HL-60/S4 treated with retinoic acid at 250 ng/mL for 4 days and 3 days (cell line): ENCODE results near the gene P4HA1.
"Not testable (repeated sequence)": the region's sequence is repeated elsewhere in the genome, so short reads cannot be mapped to it uniquely, and the experiment has no call there.

Experiments used
- in situ Hi-C: fragments of 300-500 bp; cut with MboI; formaldehyde crosslinking; loops from 2 replicates; pipeline ENCODE4 v1.7.0; 2022; ENCODE audit warnings: low sequenced_read_pairs

P4HA1 gene

DNA sequence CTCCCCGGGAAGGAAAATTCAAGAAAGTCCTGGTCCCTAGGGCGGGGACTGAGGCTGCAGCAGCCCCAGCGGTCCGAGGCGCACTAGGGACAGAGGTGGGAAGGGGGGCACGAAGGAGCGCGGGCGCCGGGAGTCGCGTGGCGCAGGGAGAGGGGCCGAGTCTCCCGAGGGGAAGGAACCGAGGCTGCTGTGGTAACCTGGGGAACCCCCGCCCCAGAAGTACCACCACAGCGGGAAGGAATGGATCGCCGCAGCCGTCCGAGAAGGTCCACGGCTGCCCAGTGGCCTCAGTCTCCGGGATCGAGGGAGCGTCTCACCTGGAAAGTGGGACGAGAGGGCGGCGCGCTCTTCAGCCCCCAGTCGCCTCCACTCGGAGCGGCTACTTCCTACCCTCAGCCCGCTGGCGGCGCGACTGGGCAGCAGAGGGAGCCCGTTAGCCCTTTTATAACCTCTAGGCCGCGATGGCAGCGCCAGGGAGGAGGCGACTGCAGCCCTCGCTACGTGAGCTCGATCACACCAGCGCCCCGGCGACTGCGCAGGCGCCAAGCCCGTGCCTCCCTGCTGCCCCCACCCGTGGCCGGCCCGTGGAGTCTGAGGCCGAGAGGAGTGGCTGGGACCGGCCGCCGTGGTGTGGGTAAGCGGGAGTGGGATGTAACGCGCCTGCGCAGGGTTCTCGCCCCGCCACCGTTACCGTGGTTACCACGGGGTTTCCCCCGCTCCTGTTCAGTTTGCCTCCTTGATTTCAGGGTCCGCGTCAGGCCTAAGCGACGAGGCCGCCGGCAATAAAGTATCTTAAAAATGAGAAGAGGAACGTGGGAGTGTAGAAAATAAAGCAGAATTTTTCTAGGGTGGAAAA lies at the start of gene P4HA1:
Gene P4HA1, minus strand, starts transcription at position 418 of the 856 bp plus-strand sequence. CDS start 21,983 bp downstream, outside the sequence.
- in situ Hi-C loops: no loop called here

DNA sequence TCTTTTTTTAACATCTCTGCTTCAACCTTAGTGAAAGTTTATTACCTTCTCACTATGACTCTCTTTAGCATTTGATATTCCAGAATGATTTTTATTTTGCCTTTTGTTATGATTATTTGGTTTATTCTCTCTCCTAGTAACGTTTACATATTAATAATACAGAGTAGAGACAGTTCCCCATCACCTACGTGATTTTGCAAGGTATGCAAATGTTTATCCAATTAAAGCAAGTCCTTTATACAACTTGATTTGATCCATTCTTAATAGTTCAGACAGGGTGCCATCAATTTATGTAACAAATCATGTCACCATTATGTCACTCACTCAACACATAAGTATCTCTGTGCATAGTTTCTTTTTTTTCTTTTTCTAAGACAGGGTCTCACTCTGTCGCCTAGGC lies 44.9 kb upstream of the P4HA1 start:
- in situ Hi-C loops: no loop called here

DNA sequence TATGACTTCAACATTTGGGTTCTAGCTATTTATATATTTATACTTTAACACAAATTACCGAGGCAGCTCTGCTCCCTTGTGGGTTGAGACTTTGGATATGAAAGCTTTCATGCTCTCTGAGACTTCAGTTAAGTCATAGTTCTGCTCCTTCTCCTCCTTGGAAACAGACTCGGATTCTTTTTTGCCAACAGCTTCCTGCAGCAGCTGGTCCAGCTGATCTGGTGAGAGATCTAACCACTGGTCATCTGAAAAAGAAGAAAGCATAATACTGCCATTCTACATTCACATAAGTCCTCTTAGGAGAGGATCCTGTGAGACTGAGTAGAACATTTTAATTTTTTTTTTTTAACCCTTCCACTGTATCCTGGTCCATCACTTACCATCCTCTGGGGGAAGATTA lies 42.6 kb upstream of the P4HA1 start:
- in situ Hi-C loops: no loop called here

DNA sequence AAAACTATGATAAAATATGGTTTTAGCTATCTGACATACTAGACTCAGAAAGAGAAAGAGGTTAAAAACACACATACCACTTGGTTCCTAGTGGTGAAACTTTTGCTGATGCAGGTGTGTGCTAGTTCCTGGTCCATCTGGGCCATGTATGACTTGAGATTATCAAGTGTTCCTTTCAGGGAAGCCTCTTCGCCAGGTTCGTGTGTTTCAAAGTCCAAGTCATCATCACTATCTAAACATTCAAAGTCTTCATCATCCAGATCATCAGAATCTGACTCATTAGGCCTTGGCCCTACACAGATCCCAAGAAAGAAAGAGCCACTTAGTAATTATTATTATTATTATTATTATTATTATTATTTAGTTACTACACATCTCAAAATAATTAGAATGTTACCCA lies 40.0 kb upstream of the P4HA1 start:
- in situ Hi-C loops: no loop called here

DNA sequence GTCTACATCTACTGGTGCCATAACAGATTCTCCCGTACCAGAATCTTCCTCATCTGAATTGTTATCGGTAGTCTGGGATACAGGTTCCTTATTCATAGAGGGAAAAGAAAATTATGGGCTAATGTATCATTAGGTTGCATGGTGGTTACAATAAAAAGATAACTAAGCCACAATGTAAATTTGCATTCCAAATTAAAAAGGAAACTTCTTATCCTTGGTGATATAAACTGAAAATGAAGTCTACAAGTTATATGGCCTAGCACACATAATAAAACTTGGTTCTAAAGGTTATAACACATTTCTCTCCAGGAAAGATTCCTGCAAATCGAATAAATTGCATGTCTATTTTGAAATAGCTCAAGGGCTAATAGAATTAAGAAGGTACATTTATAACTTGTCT lies 38.1 kb upstream of the P4HA1 start:
- in situ Hi-C loops: no loop called here

DNA sequence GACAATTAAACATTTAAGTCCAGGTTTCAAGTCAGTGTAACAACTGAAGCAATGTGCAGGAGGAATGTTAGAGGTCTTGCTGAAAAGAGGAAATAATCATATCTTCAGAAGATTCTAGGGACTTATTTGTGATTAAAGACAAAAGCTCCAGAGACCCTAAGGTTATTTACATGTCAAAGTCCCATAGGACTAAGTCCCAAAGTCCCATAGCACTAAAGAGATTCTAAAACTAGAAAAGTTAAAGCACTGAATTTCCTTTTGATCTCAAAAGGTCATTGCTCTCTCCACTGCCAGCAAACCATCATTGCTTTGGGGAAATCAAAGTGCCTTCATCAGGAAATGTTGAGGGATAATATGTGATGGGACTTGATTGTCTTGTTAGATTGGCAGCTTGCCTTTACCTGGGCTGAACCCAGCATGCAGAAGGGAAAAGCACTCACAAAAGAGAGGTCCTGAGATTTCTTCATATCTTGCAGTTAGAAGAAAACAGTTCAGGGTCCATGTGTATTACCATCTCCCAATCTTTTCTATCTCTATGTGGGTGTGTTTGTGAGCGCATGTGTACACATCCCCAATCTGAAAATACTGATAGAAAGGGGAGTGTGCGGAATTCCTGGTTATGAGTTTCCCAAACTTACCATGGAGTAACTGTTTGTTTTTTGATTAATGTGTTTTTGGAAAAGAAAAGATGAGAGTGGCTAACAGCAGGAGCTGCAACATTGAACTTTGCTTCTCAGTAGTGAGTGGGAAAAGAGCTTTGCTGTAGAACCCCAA lies 35.4 kb upstream of the P4HA1 start:
- in situ Hi-C loops: no loop called here

DNA sequence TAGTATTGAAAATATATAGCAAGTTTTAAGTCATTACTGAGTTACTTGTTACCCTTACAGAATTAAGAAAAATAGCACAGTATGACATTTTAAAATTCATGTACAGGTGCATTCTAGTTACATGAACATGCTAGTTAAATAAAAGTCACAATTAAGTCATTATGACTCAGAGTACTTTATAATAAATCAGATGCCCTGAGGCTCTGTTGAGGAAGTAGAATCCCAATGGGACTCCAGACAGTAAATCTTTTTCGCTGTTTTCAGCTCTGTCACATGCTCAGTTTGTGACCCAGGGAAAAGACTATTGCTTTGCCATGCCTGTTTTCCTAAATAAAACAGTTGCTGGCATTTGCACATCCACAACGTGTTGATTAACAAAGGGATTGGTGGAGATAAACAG lies 34.6 kb upstream of the P4HA1 start:
- in situ Hi-C loops: no loop called here

DNA sequence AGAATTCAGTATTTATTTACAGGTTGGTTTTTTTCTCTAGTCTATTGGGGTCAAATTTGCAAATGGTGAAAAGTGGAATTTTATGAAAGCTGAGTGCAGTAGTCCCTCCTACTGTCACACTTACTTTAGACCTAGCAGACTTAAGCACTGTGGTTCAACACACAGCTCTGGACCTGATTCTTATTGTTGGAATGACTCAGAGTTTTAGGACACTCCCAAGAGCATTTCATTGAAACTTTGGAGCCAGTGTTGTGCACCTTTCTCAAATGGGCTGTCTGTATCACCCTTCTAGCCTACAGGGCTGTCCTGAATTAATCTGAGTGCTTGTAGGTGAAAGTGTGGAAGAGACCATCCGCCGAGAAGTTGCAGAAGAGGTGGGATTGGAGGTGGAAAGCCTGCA lies 29.7 kb upstream of the P4HA1 start:
- in situ Hi-C loops: no loop called here

DNA sequence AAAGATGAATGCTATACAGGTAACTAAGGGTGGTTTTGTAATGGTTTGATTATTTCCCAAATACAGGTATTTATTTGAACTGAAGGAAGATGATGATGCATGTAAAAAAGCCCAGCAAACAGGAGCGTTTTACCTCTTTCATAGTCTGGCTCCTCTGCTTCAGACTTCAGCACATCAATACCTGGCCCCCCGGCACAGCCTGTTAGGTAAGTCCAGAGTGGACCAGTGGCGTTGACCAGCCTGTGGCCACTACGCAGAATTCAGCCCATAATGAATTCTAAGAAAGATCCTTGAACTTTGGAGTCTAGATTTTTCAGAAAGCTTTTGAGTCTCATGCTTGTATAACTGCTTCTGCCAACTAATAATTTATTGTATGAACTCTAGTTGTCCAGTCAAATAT lies 23.3 kb upstream of the P4HA1 start:
- in situ Hi-C loops: no loop called here

DNA sequence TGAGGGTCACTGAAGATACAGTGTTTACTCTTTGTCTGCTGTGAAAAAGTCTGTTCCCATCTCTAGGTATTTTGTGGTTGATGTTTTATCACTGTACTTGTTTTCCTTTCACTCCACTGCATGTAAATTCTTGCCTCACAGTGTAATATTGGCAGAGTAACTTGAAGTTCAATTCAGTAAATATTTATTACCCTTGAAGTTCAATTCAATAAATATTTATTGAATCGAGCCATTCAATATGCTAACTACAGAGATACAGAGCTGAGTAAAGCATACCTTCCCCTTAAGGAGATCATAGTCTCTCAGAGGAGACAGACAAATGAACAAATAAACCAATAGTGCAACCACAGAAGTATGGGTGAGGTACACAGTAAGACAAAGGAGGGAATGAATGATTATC lies 22.8 kb upstream of the P4HA1 start:
- in situ Hi-C loops: no loop called here

DNA sequence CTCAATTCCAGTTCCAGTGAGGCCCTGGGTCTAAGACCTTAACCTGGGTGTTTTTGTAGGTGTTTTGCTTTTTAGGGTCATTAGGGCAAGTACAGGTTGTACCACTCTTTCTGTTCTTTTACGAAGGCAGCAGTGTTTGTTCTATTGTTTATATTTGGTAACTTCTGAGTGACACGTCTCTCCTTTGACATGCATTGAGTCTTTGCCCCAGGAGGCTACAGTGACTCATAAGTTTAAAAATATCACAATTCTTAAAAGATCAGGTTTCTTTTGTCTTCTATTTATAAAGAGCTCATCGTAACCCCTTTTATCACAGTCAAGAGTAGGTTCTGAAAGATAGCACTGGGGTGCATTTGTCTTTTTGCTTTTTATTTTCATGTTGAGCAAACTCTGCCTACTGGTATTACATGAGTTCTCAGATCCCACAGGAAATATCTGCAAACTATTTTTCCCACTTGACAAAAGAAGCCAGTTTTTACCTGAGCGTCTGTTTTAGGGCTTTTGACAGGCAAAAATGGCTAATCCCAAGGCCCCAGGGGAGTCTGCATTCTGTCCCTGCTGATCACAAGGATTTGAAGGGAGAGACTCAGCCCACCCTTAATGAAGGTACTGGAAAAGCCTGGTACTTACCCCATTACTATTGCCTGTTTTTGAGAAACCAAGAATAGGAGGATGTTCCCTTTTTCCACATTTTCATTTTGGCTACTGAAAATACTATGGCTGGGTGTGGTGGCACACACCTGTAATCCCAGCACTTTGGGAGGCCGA lies 21.5 kb upstream of the P4HA1 start:
- in situ Hi-C loops: no loop called here

DNA sequence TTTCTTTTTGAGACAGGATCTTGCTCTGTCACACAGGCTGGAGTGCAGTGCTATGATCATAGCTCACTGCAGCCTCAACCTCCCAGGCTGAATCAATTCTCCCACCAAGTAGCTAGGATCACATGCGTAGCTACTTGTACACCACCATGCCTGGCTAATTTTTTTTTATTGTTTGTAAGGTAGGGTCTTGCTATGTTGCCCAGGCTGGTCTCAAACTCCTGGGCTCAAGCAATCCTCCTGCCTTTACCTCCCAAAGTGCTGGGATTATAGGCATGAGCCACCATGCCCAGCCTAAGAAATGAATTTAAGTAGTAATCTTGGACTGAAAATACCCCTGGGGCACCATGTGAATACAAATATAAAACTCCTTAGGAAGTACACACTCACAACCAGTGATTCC lies 19.4 kb upstream of the P4HA1 start:
- in situ Hi-C loops: no loop called here

DNA sequence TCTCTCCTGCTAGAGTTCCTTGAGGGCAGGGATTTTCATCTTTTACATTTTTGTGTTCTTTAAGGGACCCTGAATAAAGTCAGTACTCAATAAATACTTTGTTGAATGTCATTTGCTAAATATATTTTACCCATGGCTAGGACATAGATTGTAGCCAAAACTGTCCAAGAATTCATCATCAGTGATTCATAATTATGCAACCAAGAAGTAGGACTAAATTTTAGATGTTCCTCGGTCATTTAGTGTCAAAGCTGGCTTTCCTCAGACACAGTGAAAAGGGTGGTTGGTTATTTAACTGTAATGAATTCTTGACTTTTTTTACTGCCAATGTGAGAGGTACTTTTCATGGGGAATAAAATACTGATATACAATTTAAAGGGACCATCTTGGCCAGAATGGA lies 16.9 kb upstream of the P4HA1 start:
- in situ Hi-C loops: no loop called here

DNA sequence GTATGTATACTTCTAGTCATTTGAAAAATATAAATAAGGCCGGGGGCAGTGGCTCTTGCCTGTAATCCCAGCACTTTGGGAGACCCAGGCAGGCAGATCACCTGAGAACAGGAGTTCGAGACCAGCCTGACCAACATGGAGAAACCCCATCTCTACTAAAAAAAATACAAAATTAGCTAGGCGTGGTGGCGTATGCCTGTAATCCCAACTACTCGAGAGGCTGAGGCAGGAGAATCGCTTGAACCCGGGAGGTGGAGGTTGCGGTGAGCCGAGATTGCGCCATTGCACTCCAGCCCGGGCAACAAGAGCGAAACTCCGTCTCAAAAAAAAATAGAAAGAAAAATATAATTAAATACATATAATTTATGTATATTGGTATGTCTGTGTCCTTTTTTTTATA lies 15.4 kb upstream of the P4HA1 start:
- in situ Hi-C loops: not testable (repeated sequence)

DNA sequence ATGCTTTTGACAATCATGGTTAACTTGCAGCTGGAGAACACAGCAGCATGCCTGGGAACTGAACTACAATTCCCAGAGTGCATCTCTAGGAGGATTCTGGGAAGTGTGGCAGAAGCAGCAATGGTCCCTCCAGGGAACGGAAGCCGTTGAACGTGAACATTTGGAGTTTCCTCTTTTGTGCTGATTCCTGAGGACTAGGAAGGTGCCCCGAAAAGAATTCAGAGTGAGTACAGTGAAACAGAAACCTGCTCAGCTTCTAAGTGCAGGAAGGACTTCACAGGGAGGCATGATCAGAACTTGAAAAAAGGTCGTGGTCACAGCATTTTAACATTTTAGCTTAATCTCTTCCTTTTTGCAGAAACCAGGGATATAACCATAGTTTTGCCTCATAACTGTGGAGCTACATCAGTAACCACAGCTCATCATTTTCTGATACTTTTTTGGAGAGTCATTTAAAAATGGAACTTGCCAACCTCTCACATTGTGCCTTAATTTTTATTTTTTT lies 13.7 kb upstream of the P4HA1 start, which contains the start of gene NUDT13:
Gene NUDT13, plus strand, starts transcription at position 111 of the 505 bp plus-strand sequence. CDS start 3,911 bp downstream, outside the sequence.
- in situ Hi-C loops: no loop called here

DNA sequence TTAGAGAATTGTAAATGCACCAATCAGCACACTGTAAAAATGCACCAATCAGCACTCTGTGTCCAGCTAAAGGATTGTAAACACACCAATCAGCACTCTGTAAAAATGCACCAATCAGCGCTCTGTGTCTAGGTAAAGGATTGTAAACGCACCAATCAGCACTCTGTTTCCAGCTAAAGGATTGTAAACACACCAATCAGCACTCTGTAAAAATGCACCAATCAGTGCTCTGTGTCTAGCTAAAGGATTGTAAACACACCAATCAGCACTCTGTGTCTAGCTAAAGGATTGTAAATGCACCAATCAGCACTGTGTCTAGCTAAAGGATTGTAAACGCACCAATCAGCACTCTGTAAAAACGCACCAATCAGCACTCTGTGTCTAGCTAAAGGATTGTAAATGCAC lies 12.6 kb upstream of the P4HA1 start:
- in situ Hi-C loops: not testable (repeated sequence)

DNA sequence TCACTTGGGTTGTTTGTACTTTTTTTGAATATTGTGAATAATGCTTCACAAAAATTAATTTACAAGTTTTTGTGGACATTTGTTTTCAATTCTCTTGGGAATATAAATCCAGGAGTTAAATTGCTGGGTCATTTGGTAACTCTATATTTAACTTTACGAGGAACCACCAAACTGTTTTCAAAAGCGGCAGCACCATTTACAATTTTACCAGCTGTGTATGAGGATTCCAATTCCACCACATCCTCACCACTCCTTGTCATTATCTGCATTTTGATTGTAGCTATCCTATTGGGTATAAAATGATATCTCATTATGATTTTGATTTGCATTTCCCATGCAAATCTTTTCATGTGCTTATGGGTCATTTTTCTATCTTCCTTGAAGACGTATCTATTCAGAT lies 9.6 kb upstream of the P4HA1 start:
- in situ Hi-C loops: no loop called here

DNA sequence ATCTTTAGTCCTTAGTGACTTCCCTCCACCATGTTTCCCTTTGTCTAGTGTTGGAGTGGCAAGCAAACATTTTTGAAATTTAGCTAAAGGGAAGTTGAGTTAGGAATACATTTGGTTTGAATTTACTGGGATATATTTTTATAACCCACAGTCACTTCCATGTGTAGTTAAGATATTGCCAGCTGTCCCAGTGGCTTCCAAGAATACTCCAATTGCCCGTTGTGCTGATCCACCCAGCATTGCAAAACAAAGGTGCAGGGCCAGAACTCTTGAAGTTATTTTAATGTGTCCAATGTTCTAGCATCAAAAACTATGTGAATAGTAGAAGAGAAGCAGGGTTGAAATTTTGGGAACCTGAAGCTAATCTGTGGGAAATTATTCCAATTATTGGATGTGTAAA lies 2.5 kb upstream of the P4HA1 start:
- in situ Hi-C loops: no loop called here

DNA sequence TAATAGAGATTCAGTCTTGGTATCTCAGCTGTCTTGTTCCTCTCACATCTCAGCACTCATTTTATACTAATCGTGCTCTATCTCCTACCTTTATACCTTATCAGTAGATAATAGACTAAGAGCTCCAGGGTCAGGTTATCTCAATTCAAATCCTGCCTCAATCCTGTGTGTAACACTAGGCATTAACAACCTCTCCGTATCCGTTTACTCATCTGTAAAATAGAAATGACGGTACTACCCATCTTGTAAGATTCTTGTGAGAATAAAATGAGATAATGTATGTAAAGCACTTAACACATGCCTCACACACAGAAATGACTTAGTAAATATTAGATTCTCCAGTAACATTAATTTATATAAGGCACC lies 622 bp upstream of the P4HA1 start:
- in situ Hi-C loops: no loop called here

DNA sequence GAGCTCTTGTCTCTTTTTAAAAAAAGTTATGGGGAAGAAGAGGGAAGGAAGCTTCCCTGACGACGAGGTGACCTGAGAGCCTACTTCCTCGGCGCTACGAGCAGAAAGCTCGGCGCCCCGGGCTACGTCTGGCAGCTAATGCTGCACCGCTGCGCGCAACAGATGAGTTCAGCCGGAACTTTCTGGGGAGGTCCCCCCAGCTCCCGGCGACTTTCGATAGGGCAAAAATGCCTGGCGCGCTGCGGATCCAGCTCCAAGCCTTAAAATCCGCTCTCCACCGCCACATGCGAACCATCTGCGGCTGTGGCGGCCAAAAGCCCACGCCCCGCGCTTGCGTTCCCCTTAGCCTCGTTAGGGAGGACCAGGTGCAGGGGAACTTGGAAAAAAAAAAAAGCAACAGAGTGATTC lies 621 bp downstream of the P4HA1 start:
- in situ Hi-C loops: no loop called here

DNA sequence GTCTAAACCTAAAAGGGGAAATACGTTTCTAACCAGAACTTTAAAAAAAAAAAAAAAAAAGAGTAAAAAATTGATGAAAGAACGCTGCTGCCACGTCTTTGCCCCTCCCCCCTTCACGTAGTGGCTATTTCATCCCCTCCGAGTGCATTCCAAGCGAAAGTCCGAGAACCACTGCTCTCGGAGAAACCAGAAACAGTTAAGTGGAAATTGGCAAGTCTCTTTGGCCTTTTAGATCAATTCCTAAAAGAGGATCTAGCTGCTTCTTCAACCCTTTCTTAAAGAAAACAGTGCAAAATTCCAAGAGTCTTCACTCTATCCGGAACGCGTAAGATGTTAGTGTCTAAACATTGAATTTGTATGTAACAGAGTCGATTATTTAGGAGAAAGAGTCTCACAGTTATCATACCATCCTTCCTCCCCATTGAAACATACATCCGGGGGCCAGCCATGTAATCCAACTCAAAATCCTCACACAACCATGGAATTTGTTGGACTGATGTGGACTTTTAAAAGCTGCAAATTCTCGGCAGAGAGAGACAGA lies 1.1 kb downstream of the P4HA1 start:
- in situ Hi-C loops: no loop called here
